ENCODE data around the gene KLHL29. TPM values are rescaled to one million over a fixed set of nuclear protein-coding genes. Genes with fewer than 3 reads are reported as not detected.

KLHL29 gene
- total RNA-seq, 1 donor from 2014 or later, result 5.5 TPM

GRCh38 chr2:23499439-23499838 lies 114.5 kb downstream of the KLHL29 start:
- Mint-ChIP-seq H3K4me1 (ENCODE audit: low read depth, unreplicated experiment) (peaks cover 9% of the 10 kb centered on the region), H3K27me3 (ENCODE audit: low read depth, unreplicated experiment) (peaks cover 93% of the 10 kb centered on the region), H3K36me3 (ENCODE audit: low read depth, unreplicated experiment) (peaks cover 4% of the 10 kb centered on the region), H3K27ac (ENCODE audit: unreplicated experiment) (no peak overlapping the region), H3K9me3 (ENCODE audit: unreplicated experiment) (no peaks in the 10 kb centered on the region), H3K4me3 (ENCODE audit: unreplicated experiment) (no peak overlapping the region)
- H4K20me1 ChIP-seq (ENCODE audit: insufficient read depth, low read length), result peaks cover 34% of the 10 kb centered on the region
- H3K4me3 ChIP-seq (ENCODE audit: insufficient read depth, low read depth, low read length), result no peak overlapping the region
- H3K4me2 ChIP-seq (ENCODE audit: low read length), result no peak overlapping the region
- no peaks in the 10 kb centered on the region for H3K36me3 ChIP-seq (ENCODE audit: insufficient read depth, low read length)
- H2AFZ ChIP-seq (ENCODE audit: low read depth, low read length), result no peak overlapping the region
- peaks cover 30% of the 10 kb centered on the region for H3K27me3 ChIP-seq (ENCODE audit: insufficient read depth, low read length)
- no peaks in the 10 kb centered on the region for H3K9me3 ChIP-seq (ENCODE audit: insufficient read depth, low read depth, low read length)
- H3K9ac ChIP-seq (ENCODE audit: low read length), result no peak overlapping the region
- DNase-seq (ENCODE audit: low read depth), result no peak
- H3K79me2 ChIP-seq (ENCODE audit: insufficient read depth, low read length), result no peaks in the 10 kb centered on the region
- no peak for FAIRE-seq
- H3K4me1 ChIP-seq (ENCODE audit: insufficient read depth, low read length), result peaks cover 16% of the 10 kb centered on the region
- TF ChIP-seq EZH2 (IDR thresholded peaks at IDR 0.05; ENCODE audit: insufficient read depth, low read length) (no peak), CTCF (IDR thresholded peaks at IDR 0.05; ENCODE audit: insufficient read depth, low read depth, low read length) (no peak)
- H3K27ac ChIP-seq (ENCODE audit: low read depth, low read length), result no peak overlapping the region

- Histone ChIP-seq H3K9ac (ENCODE audit: low read length) (no peak overlapping the region), H3K79me2 (ENCODE audit: insufficient read depth, low read length) (no peaks in the 10 kb centered on the region), H3K4me2 (ENCODE audit: low read length) (no peak overlapping the region), H4K20me1 (ENCODE audit: insufficient read depth, low read length) (peaks cover 32% of the 10 kb centered on the region), H3K27ac (ENCODE audit: low read depth, low read length) (no peak overlapping the region), H3K27me3 (ENCODE audit: insufficient read depth, low read length) (peaks cover 18% of the 10 kb centered on the region), H3K9me3 (ENCODE audit: insufficient read depth, low read depth, low read length) (no peaks in the 10 kb centered on the region), H3K4me3 (ENCODE audit: insufficient read depth, low read depth, low read length) (no peak overlapping the region), H2AFZ (ENCODE audit: low read depth, low read length) (no peak overlapping the region), H3K36me3 (ENCODE audit: insufficient read depth, low read length) (no peaks in the 10 kb centered on the region), H3K4me1 (ENCODE audit: insufficient read depth, low read length) (peaks cover 16% of the 10 kb centered on the region)
- H3K27ac Mint-ChIP-seq (ENCODE audit: unreplicated experiment), result no peak overlapping the region
- DNase-seq (ENCODE audit: low read depth) (no peak), FAIRE-seq (no peak)
- H3K27me3 Mint-ChIP-seq (ENCODE audit: low read depth, unreplicated experiment), result peaks cover 91% of the 10 kb centered on the region
- no peak for TF ChIP-seq EZH2 (IDR thresholded peaks at IDR 0.05; ENCODE audit: insufficient read depth, low read length)
- TF ChIP-seq CTCF (IDR thresholded peaks at IDR 0.05; ENCODE audit: insufficient read depth, low read depth, low read length), result no peak
- H3K4me3 Mint-ChIP-seq (ENCODE audit: unreplicated experiment), result no peak overlapping the region
- no peaks in the 10 kb centered on the region for H3K9me3 Mint-ChIP-seq (ENCODE audit: unreplicated experiment)
- peaks cover 9% of the 10 kb centered on the region for H3K4me1 Mint-ChIP-seq (ENCODE audit: low read depth, unreplicated experiment)
- H3K36me3 Mint-ChIP-seq (ENCODE audit: low read depth, unreplicated experiment), result peaks cover 2% of the 10 kb centered on the region
Measured at GRCh38 chr2:23500836-23501235, 115.9 kb downstream of the KLHL29 start.

- Mint-ChIP-seq H3K36me3 (ENCODE audit: low read depth, unreplicated experiment) (peaks cover 6% of the 10 kb centered on the region), H3K9me3 (ENCODE audit: unreplicated experiment) (no peaks in the 10 kb centered on the region), H3K4me1 (ENCODE audit: low read depth, unreplicated experiment) (peaks cover 8% of the 10 kb centered on the region), H3K27ac (ENCODE audit: unreplicated experiment) (no peak overlapping the region), H3K27me3 (ENCODE audit: low read depth, unreplicated experiment) (peaks cover 94% of the 10 kb centered on the region), H3K4me3 (ENCODE audit: unreplicated experiment) (no peak overlapping the region)
- no peak overlapping the region for H2AFZ ChIP-seq (ENCODE audit: low read depth, low read length)
- no peak overlapping the region for H3K9ac ChIP-seq (ENCODE audit: low read length)
- H3K27me3 ChIP-seq (ENCODE audit: insufficient read depth, low read length), result peaks cover 23% of the 10 kb centered on the region
- no peak overlapping the region for H3K4me3 ChIP-seq (ENCODE audit: insufficient read depth, low read depth, low read length)
- no peaks in the 10 kb centered on the region for H3K36me3 ChIP-seq (ENCODE audit: insufficient read depth, low read length)
- DNase-seq (ENCODE audit: low read depth) (no peak), FAIRE-seq (no peak)
- TF ChIP-seq CTCF (IDR thresholded peaks at IDR 0.05; ENCODE audit: insufficient read depth, low read depth, low read length) (no peak), EZH2 (IDR thresholded peaks at IDR 0.05; ENCODE audit: insufficient read depth, low read length) (no peak)
- H3K79me2 ChIP-seq (ENCODE audit: insufficient read depth, low read length), result no peaks in the 10 kb centered on the region
- no peaks in the 10 kb centered on the region for H3K9me3 ChIP-seq (ENCODE audit: insufficient read depth, low read depth, low read length)
- no peak overlapping the region for H3K27ac ChIP-seq (ENCODE audit: low read depth, low read length)
- H4K20me1 ChIP-seq (ENCODE audit: insufficient read depth, low read length), result peaks cover 25% of the 10 kb centered on the region
- H3K4me2 ChIP-seq (ENCODE audit: low read length), result no peak overlapping the region
- peaks cover 9% of the 10 kb centered on the region for H3K4me1 ChIP-seq (ENCODE audit: insufficient read depth, low read length)
Measured at GRCh38 chr2:23502096-23502495, 117.1 kb downstream of the KLHL29 start.
